Measurements from ENCODE around the gene ODAD4.
A peak's percentile ranks its signal among the peaks of the same experiment; 100 is the strongest.

ODAD4 gene

DNA sequence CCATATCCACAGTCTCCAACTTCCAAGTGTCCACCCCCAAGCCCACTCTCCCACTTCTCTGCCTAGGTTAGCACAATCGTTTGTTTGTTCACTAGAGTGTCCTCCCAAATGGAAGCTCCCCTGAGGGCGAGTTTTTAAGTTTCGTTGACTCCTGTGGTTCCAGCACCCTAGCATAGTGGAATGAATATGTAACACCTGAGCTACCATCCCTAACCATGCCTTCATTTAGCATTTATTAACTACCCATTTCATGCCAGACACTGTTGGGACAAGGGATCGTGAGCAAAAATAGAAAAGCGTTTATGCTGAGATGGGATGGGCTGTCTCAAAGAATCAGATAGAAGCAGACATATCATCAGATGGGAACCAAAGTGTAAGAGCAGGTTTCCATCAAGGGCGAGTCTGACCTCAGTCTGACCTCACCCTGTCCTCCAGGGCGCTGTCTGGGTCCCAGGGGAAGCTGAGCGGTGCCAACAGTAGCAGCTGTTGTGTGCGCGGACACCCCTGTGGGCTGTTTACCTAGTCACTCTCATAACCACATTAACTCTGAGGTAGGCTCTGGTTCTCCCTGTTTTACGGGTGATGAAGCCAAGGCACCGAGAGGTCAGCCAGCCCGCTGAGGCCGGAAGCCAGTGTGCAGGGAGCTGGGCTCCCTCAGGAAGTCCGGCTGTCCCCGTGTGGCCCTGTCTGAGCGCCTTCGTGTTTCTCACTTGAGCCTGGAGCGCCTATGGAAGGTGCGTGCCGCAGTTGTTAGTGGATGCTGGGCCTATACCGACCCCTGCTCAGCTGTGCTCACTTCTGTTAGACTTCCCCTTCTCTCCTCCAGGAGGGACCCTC, 42.4 kb downstream of the ODAD4 start:
- DNase-seq = no peak

DNA sequence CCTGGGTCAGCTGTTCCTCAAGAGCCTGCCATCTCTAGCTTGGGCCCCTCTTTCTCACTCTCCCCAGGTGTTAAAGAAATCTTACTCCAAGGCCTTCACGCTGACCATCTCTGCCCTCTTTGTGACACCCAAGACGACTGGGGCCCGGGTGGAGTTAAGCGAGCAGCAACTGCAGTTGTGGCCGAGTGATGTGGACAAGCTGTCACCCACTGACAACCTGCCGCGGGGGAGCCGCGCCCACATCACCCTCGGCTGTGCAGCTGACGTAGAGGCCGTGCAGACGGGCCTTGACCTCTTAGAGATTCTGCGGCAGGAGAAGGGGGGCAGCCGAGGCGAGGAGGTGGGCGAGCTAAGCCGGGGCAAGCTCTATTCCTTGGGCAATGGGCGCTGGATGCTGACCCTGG, 43.0 kb downstream of the ODAD4 start:
- DNase-seq = no peak

DNA sequence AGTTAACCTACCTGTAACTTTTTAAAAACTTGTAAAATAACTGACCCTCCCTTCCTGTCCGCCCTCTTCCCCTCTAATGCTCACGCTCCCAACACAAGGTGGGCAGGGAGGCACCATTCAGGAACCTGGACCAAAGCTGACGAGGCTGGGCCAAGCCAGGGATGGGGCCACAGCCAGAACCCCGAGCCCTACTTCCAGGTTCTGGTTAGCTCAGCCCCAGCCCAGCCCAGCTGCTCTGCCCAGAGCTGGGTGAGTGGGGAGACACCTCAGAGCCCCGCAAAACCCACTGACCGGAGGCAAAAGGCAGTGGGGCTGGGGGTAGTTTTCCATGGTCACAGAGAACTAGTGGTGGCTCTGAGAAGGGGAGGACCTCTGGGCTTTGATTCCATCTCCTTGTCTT, 43.6 kb downstream of the ODAD4 start:
- DNase-seq = no peak

DNA sequence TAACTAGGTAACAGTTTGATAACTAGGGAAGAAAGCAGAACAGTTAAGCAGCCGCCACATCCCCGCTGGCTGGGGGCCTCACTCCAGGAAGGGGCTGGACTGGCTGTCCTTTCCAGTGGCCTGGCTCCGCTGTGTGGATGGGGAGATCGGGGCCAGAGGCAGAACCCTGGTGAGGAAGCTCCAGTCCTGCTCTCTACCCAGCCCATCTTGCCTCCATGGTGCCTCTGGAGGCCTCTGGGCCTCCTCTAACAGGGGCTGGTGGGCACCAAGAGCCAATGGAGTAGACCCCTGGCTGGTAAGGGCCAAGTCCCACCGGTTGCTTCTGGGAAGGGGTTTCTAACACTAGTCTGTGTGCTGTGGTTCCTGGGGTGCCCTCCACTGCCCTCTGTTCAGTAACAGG, 44.2 kb downstream of the ODAD4 start:
- DNase-seq = no peak

DNA sequence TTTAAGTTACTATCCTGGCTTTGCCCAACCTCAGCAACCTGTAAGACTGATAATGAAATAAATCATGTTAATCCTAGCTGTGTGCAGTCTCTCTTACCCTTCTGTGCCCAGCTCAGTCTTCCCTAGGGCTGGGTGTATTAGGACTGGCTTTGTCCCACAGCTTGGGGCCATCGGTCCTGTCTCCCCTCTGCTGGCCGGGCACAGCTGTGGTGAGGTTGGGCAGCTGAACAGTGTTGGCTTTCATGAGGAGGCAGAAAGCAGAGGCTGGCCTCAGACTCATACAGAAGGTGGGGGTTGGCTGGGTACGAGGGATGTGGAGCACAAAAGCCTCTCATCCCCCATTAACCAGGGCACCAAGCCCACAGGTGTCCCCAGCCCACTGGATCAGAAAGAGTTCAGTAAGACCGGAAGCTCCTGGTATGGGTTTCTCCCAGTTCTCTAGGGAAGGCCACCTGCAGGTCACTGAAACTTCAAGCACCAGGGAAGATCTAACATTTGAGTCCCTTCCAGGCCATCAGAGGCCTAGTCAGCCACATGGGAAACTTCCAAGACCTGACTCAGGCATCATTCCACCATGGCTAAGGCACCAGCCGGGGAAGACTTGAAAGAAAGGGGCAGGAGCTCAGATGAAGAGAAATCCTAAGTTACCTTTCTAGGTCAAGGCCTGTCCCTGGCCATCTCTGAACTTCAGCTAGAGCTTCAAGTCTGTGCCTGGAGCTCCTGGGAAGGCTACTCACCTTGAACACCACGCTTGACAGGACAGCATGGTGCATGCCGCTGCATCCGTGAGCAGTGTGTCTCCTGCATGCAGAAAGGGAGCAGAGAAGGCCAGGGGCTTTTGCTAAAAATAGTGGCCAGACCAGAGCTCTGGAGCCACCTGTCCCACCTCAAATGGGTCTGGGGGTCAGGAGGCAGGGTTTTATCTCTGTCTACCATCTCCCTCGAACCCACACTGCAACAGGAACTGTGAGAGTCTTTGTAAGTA, 45.0 kb downstream of the ODAD4 start:
- no peak for DNase-seq

DNA sequence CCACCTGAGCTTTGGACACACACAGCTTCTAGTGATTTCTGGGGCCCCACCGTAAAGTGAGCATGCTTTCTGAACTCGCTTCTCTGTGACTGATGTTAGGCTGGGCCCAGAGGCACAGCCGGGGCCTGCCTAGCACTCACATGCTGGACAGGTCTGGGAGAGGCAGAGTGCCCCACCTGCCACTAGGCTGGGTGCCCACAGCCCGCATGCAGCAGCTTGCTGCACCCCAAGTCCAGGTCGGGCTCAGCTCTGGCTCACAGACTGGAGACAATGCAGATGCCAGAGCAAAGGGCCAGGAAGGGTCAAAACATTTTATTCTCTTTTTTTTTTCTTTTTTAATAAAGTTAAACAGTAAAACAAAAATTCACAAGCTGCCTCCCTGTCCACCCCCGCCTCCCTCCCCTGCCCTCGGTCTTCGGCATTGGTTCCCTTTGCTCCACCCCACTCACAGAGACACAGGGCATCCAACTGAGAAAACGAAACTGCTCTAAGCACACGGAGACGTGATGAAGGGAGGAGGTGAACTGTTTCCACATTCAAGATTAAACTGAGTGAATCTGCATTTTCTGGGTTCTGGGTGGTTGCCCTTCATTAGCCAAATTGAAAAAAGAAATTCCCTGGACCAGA, 45.8 kb downstream of the ODAD4 start:
- no peak for DNase-seq

DNA sequence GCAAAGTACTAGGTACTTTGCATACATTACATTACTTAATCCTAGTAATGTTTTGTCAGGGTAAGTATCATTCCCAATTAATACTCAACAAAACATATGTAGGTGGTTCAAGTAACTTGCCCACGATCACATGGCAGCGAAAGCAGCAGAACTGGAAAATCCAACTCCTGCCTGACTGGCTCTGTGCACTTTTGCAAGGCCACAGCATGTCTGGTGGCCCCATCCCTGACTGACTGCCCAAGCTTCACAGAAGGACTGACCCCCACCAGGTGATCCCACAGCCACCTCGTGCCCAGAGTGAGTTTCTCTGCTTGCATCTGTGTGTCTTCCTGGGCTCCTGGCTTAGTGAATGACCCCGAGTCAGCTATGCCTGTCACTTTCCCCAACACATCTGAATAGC, 47.6 kb downstream of the ODAD4 start:
- DNase-seq = no peak

DNA sequence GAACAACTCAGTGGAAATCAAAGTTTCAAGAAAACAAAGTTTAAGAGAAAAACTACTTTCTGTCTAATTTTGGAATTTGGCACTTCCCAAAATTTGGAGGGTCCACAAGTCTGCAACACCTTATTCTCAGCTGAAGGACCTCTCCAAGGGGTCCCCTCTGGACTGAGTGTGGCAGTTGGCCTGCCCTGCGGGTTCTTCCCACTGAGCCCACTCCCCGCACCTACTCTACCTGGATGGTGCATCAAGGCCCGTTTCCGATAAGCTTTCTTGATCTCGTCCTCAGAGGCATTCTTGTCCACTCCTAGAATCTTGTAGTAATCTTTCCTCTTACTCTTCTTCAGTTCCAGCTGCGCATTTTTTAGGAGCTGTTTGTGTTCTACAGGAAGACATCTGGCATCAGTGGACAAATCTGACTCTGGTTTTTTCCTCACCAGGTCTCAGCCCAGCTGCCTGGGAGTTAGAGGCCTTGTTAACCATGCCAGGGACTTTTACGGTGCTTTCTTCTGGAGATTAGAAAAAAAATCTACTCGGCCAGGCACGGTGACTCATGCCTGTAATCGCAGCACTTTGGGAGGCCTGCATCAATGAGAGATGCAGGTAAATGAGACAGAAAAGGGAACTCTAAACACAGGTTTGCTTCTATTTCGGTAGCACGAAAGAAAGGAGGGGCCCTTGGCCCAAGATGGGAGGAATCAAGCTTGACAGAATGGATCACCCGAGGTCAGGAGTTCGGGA, 51.8 kb downstream of the ODAD4 start:
- no peak for DNase-seq

DNA sequence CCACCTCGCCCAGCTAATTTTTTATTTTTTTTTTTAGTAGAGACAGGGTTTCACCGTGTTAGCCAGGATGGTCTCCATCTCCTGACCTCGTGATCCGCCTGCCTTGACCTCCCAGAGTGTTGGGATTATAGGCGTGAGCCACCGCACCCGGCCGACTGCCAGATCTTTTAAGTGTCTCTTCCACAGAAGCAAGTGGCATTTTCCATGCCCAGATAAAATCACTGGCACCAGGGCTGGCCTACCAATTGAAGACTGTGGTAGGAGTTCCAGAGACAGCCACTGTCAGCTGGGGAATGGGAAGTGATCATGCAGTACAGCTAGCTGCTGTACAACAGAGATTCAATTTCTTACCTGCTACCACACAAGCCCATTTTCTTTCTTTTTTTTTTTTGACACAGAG, 54.0 kb downstream of the ODAD4 start:
- DNase-seq = no peak

DNA sequence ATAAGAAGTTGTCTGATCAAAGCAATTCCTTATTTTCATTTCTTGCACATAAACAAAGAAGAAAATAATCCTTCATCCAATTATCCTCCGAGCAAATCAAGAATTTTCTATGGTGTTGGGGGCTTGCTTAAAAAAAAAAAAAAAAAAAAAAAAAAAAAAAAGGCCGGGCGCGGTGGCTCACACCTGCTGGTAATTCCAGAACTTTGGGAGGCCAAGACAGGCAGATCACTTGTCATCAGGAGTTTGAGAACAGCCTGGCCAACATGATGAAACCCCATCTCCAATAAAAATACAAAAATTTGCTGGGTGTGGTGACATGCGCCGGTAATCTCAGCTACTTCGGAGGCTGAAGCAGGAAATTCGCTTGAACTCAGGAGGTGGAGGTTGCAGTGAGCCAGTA, 55.5 kb downstream of the ODAD4 start:
- no peak for DNase-seq

DNA sequence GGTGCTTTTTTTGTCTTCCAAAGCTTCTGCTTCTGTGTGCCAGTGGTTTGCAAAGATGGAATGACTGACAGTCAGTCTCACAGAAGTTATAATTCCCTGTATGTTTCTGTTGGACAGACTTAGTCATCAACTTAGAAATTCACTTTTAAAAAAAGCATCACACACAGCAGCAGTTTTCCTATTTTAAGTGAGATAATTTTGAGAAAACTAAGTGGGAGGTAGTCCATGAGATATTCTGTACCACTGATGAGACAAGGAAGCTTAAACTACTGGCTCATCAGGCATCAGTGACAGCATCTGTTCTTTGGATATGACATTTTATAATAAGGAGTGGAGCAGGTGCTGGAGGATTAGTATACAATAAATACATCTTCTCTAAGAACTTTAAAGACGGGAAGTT, 56.2 kb downstream of the ODAD4 start:
- DNase-seq = no peak

DNA sequence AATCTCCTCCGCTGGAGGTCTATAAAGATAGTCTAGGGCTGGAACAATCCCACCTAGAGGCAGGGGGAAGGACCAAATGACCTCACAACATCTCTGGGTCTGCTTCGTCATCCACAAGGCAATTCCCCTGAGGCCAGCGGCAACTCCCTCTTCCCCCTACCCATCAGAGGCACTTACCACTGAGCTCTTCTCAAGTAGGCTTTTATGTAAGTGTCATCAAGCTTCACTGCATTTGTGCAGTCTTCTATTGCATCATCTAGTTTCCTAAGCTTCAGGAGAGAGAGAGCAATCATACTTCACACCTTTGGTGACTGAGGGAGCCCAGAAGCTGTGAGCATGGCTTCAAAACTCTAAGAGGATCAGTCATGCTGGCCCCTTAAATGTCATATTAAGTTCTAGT, 57.2 kb downstream of the ODAD4 start:
- no peak for DNase-seq

DNA sequence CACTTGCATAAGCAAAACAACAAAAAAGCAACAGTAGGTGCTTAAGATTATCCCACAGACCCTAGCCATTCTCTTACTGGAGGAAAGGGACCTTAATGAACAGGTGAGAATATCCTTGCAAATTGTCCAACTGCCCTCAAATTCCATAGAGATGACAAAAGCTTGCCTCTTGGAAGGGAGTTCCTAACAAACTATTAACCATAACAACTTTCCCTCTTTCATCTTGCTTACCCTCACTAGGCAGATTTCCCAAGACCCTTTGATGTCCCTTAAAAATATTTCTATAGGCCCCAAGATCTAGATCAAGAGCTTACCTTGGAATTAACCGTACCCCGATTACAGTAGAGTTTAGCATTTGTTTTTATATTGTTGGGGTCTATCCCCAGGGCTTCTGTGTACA, 58.0 kb downstream of the ODAD4 start:
- DNase-seq = no peak

DNA sequence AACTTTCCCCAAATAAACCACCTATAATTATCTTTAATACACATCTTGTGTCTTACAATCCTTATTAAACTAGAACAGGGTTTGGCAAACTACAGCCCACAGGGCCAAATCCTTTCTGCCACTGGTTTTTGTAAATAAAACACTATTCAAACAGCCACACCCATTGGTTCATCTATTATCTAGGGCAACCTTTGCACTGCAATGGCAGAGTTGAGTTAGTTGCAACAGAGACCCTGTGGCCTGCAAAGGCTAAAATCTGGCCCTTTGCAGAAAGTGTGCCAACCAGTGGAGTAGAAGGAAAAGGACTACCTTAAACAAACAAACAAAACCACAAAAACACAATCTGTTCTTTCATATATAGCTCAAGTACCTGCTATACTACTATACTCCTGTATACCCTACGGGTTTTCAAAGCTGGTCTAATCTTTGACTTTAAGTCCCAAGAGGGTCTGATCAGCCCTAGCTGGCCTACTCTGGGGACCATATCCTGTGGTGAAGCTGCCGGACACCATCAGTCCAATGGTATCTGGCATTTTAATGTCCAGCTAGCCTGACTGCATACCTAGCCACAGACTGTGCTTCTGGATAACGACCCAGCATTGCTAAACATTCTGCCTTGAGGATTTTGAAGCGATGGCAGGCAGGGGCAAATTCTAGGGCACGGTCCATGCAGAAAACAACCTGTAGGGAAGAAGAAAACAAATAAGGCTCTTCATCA, 59.4 kb downstream of the ODAD4 start:
- DNase-seq = no peak

DNA sequence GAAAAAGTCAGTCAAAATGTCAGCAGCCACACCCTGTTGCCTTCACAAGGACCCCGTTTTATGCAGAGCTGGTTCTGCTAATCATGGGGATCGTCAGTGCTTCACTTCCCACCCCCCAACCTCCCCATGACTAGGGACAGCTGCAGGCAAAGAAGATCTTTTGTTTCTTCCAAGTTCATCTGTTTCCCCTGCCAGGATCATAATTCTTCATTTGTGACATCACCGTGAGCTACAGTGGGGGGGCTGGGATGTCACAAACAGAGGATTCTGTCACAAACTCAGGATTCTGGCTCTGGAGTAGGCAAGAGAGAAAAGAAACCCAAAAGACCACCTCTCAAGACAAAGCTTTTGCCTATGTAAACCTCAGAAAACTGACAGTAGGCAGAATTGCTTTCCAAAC, 62.2 kb downstream of the ODAD4 start:
- DNase-seq = peak; percentile 55

DNA sequence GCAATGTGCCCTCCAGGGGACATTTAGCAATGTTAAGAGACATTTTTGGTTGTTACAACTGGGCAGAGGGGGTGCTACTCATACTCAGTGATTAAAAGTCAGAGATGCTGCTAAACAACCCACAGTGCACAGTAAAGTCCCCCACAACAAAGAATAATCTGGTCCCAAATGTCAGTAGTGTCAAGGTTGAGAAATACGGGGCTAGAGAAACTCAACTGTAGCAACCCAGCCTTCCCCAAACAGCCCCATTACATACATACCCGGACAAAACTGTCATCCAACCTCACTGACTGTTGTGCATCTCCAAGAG, 66.4 kb downstream of the ODAD4 start:
- DNase-seq = no peak

DNA sequence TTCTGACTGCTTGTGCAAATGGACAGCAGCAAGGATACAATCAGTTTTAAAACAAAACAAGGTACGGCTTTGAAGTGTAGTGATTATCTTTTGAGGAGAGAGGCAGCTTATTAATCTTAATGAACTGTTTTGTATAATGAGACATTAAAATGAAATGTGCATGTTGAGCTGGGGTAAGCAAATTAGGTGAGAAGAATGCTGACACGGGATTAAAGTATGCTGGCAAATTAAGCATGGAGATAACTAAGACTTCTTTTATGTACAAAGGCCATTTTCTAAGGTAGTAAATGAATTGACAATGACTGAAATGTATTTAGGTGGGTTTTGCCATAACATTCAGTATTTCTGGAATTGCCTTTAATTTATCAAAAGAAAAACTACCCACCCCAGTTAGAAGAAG, 68.1 kb downstream of the ODAD4 start:
- DNase-seq = no peak

DNA sequence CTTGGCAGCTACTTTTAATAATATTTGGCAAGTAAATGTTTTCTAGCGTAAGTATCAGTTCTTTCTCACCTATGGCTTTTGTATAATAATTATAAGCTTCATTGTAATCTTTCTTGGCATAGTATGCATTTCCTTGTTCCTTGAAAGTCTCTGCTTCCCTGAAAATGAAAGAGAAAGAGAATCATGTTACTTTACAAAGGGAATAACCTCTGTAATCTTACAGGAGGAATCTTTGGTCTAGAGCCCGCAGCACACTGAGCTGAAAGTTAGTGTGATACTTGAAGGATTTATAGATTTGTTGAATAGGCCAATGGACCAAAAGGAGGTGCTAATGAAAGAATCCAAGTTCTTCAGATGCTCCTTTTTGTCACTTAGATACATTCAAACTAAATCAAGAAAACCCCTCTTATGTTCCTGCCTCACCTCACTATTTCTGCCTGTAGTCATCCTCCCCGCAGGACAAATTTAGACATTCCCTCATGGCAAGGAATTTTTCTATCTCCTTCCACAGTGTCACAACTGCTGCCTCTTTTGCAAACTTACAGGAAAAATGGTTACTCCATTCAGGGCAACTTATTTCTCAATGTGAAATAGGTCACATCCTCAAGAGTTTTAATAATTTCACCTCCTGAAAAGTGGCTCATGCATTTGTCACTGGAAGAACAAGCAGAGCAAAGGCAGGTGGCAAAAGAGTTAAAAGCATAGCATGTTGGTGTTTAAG, 70.2 kb downstream of the ODAD4 start:
- no peak for DNase-seq

DNA sequence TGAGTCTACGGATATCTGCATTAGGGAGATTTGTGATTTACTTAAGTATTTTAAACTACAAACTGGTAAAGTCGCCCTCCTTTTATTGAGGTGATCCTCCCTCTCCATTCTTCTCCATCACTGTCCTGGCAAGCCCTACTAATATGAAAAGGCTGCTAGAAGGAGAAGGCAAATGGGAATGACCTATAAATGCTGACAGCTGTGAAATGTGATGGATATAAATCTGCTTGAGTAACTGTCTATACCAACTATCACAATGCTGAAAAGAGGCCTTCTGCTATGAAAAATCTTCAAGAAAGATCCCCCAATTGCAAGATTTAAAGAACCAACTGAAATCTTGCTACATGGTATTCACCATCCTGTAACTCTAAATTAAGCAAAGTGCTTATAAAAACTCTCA, 71.3 kb downstream of the ODAD4 start:
- DNase-seq = no peak

DNA sequence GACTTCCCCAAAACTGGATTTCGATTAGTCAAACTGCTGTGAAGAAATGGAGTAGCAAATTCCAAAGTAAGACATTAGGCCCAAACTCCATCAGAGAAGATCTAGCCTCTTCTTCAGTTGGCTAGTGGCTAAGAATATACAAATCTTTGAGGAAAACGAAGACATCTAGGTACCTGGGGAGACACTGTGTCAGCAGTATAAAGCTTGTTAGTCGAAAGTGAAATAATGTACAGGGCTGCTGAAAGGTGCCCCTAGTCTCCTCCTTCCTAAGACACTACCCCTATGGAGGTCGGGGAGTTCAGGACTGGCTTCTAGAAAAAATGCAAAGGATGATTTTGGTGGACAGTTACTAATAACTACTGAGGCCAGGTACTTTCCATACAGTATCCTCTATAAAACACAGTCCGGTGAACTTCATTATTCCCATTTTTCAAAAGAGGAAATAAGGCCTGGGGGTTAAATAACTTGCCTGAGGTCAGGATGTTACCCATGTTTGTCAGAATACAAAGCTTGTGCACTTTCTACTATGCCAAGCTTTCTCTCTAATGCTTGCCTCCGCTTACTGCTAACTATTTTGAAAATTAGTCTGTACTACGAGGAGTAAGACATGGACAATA, 71.9 kb downstream of the ODAD4 start:
- no peak for DNase-seq

DNA sequence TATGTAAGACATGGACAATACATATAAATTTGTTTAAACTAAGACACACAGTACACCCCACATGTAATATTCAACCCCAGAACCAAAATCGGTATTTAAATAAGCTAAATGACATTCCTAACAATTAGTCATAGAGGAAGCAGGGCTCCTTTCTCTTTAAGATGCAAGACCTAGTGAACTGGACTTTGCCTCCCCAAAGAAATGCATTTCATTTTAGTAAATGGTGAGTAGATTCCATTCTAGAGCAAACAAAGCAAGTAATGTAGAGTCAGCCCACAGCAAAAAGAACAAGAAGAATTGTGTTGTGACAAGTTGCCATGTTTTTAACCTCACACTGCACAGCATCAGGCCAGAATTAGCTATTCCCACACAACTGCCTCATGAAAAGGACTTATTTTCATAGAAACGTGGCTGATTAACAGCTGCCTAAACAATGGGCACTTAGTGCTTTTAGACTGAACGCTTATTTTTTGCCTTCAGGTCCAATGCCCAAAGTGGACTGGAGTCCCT, 72.4 kb downstream of the ODAD4 start:
- DNase-seq = no peak

Measured in right hindlimb (tissue), 1 donor.